H9 (cell line): Measurements from ENCODE around the gene PISD. TPM values are rescaled to one million over a fixed set of nuclear protein-coding genes. Genes with fewer than 3 reads are reported as not detected.

Experiments used
- DNase-seq: peaks from one replicate; pipeline ENCODE4 v3.0.0-alpha.2; 2017
- H2AFZ ChIP-seq: one replicate; pipeline ENCODE4 v1.6.1; 2013; ENCODE audit warnings: mild to moderate bottlenecking, low read length, control low read depth, moderate library complexity
- H2AK5ac ChIP-seq: 2 replicates; pipeline ENCODE4 v1.6.1; 2013; ENCODE audit warnings: low read length, control low read depth, mixed read lengths; ENCODE audit not compliant: insufficient read length
- H2BK120ac ChIP-seq: one replicate; pipeline ENCODE4 v1.6.1; 2013; ENCODE audit warnings: low read depth, mild to moderate bottlenecking, low read length, control low read depth, inconsistent platforms; ENCODE audit not compliant: poor library complexity, severe bottlenecking
- H2BK12ac ChIP-seq: 2 replicates; pipeline ENCODE4 v1.6.1; 2013; ENCODE audit warnings: low read length, control low read depth, mixed read lengths, low read depth; ENCODE audit not compliant: insufficient read length
- H2BK15ac ChIP-seq: 2 replicates; pipeline ENCODE4 v1.6.1; 2013; ENCODE audit warnings: low read depth, low read length, control low read depth
- H2BK20ac ChIP-seq: one replicate; pipeline ENCODE4 v1.6.1; 2013; ENCODE audit warnings: low read depth, mild to moderate bottlenecking, low read length, control low read depth, inconsistent platforms; ENCODE audit not compliant: poor library complexity, severe bottlenecking
- H2BK5ac ChIP-seq: 2 replicates; pipeline ENCODE4 v1.6.1; 2013; ENCODE audit warnings: low read length, control low read depth, mixed read lengths; ENCODE audit not compliant: insufficient read length
- H3K14ac ChIP-seq: 2 replicates; pipeline ENCODE4 v1.6.1; 2013; ENCODE audit warnings: low read length, control low read depth; ENCODE audit not compliant: insufficient read depth
- H3K18ac ChIP-seq: 2 replicates; pipeline ENCODE4 v1.6.1; 2013; ENCODE audit warnings: low read depth, mild to moderate bottlenecking, mixed read lengths, low read length, control low read depth; ENCODE audit not compliant: insufficient read length
- H3K23ac ChIP-seq: 2 replicates; pipeline ENCODE4 v1.6.1; 2013; ENCODE audit warnings: low read length, control low read depth, mixed read lengths, low read depth; ENCODE audit not compliant: insufficient read length
- H3K23me2 ChIP-seq: 2 replicates; pipeline ENCODE4 v1.6.1; 2013; ENCODE audit warnings: low read depth, mild to moderate bottlenecking, mixed read lengths, low read length, control low read depth; ENCODE audit not compliant: insufficient read length, poor library complexity, severe bottlenecking
- H3K27ac ChIP-seq: 2 replicates; pipeline ENCODE4 v1.5.1; 2013; ENCODE audit warnings: low read length, control low read depth, mixed read lengths, low read depth; ENCODE audit not compliant: insufficient read length
- H3K27me3 ChIP-seq: 2 replicates; pipeline ENCODE4 v1.6.1; 2013; ENCODE audit warnings: low read length, control low read depth, inconsistent platforms; ENCODE audit not compliant: insufficient read depth
- H3K4ac ChIP-seq: 2 replicates; pipeline ENCODE4 v1.6.1; 2013; ENCODE audit warnings: low read depth, mild to moderate bottlenecking, control low read depth, inconsistent platforms, low read length, moderate library complexity
- H3K4me1 ChIP-seq: 2 replicates; pipeline ENCODE4 v1.6.1; 2013; ENCODE audit warnings: low read length, control low read depth, inconsistent platforms; ENCODE audit not compliant: insufficient read depth
- H3K4me2 ChIP-seq: 2 replicates; pipeline ENCODE4 v1.6.1; 2013; ENCODE audit warnings: low read length, control low read depth, mixed read lengths; ENCODE audit not compliant: insufficient read length, insufficient read depth
- H3K56ac ChIP-seq: 2 replicates; pipeline ENCODE4 v1.6.1; 2013; ENCODE audit warnings: low read depth, mild to moderate bottlenecking, mixed read lengths, low read length, control low read depth; ENCODE audit not compliant: insufficient read length
- H3K79me1 ChIP-seq: 2 replicates; pipeline ENCODE4 v1.6.1; 2013; ENCODE audit warnings: low read depth, mild to moderate bottlenecking, moderate library complexity, low read length, control low read depth, inconsistent platforms; ENCODE audit not compliant: insufficient read depth, poor library complexity, severe bottlenecking
- H3K79me2 ChIP-seq: 2 replicates; pipeline ENCODE4 v1.6.1; 2013; ENCODE audit warnings: low read length, control low read depth, inconsistent platforms; ENCODE audit not compliant: insufficient read depth
- H3K9ac ChIP-seq: 2 replicates; pipeline ENCODE4 v1.6.1; 2013; ENCODE audit warnings: low read length, control low read depth, mixed read lengths; ENCODE audit not compliant: insufficient read length; ENCODE audit errors: extremely low read depth
- H3K9me3 ChIP-seq: one replicate; pipeline ENCODE4 v1.6.1; 2013; ENCODE audit warnings: low read depth, low read length, inconsistent platforms; ENCODE audit not compliant: control insufficient read depth
- H3T11ph ChIP-seq: one replicate; pipeline ENCODE4 v1.6.1; 2013; ENCODE audit warnings: mild to moderate bottlenecking, low read length, control low read depth, inconsistent platforms
- H4K20me1 ChIP-seq: one replicate; pipeline ENCODE4 v1.6.1; 2013; ENCODE audit not compliant: control insufficient read depth, insufficient read length, insufficient read depth
- H4K5ac ChIP-seq: 2 replicates; pipeline ENCODE4 v1.6.1; 2013; ENCODE audit warnings: low read depth, mild to moderate bottlenecking, mixed read lengths, low read length, control low read depth; ENCODE audit not compliant: insufficient read length
- H4K8ac ChIP-seq: replicated peaks from 2 replicates; pipeline ENCODE4 v1.6.1; 2013; ENCODE audit warnings: low read length, control low read depth, mixed read lengths, low read depth; ENCODE audit not compliant: insufficient read length
- H4K91ac ChIP-seq: 2 replicates; pipeline ENCODE4 v1.6.1; 2013; ENCODE audit warnings: low read depth, mild to moderate bottlenecking, moderate library complexity, mixed read lengths, low read length, control low read depth; ENCODE audit not compliant: insufficient read length
- H3K27ac Mint-ChIP-seq, 3 experiments: 2 replicates in 2 of 3; 3 replicates in 1 of 3; pipeline ENCODE4 v1.8.0; 2020 to 2021; ENCODE audit warnings: mixed read lengths in 3 of 3, mild to moderate bottlenecking in 1 of 3, moderate library complexity in 1 of 3
- H3K27me3 Mint-ChIP-seq: 2 replicates; pipeline ENCODE4 v1.8.0; 2021; ENCODE audit warnings: low read depth, mild to moderate bottlenecking, moderate library complexity, mixed read lengths
- H3K36me3 Mint-ChIP-seq, 3 experiments: 2 replicates in 2 of 3; 3 replicates in 1 of 3; pipeline ENCODE4 v1.8.0; 2020 to 2021; ENCODE audit warnings: low read depth in 3 of 3, mixed read lengths in 3 of 3; ENCODE audit not compliant: insufficient read depth in 1 of 3
- H3K4me1 Mint-ChIP-seq, 2 experiments: 2 replicates each; pipeline ENCODE4 v1.8.0; 2020; ENCODE audit warnings: mixed read lengths in 2 of 2
- H3K4me3 Mint-ChIP-seq, 2 experiments: 2 replicates in 1 of 2; 3 replicates in 1 of 2; pipeline ENCODE4 v1.8.0; 2020 to 2021; ENCODE audit warnings: mild to moderate bottlenecking in 2 of 2, mixed read lengths in 2 of 2, moderate library complexity in 1 of 2
- H3K9me3 Mint-ChIP-seq, 2 experiments: 2 replicates in 1 of 2; 3 replicates in 1 of 2; pipeline ENCODE4 v1.8.0; 2020; ENCODE audit warnings: mild to moderate bottlenecking in 2 of 2, mixed read lengths in 2 of 2, moderate library complexity in 1 of 2
- CTCF ChIP-seq: fragments of 200-600 bp; sonication (generic); conservative IDR thresholded peaks from 3 replicates; pipeline ENCODE4 v1.8.0; 2021; ENCODE audit warnings: antibody characterized with exemption, mild to moderate bottlenecking
- WGBS: extraction: QIAGEN DNeasy Blood & Tissue Kit; methylation state at CpG from one replicate; pipeline ENCODE4 v1.1.7; 2013; ENCODE audit warnings: missing lambda C conversion rate, low lambda C conversion rate, mixed read lengths; ENCODE audit not compliant: insufficient read length; ENCODE audit errors: extremely low coverage; 5-methylcytosine and 5-hydroxymethylcytosine counted together
- total RNA-seq: library from RNA; stranded (reverse); gene quantifications from 2 replicates; pipeline ENCODE4 v1.2.1, GENCODE V29; 2021

PISD gene
- total RNA-seq, 1 experiment from 2014 or later, result 62.0 TPM

DNA sequence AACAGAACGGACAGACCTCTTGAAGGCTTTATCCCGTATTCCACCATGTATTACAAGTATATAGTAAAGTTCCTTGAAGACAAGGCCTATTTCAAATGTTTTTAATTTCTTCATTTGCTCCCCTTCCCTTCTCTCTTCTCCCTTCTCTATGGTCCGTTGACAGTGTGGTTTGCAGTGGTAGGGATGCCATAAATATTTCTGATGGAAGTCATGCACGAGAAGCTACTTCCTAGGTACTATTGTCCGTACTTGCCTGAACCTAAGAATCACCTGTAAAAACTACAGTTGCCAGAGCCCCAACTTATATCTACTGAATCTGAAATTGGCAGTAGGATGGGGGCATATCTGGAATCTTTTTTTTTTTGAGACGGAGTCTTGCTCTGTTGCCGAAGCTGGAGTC lies 2.8 kb downstream of the PISD start:
- Histone ChIP-seq H3K9ac (no peak overlapping the region), H3K4ac (no peak overlapping the region), H2AK5ac (no peak overlapping the region), H3K4me1 (no peaks in the 10 kb centered on the region), H3K79me2 (peaks cover 28% of the 10 kb centered on the region; the same call in 1 of the 2 replicates), H3K23ac (no peak overlapping the region), H3K9me3 (no peaks in the 10 kb centered on the region), H3K4me2 (no peak overlapping the region), H3K18ac (no peak overlapping the region), H2BK12ac (no peak overlapping the region), H2AFZ (no peak overlapping the region), H4K5ac (no peak overlapping the region), H4K91ac (no peak overlapping the region), H4K20me1 (no peaks in the 10 kb centered on the region), H2BK15ac (no peak overlapping the region), H3K79me1 (peaks cover 11% of the 10 kb centered on the region), H2BK5ac (no peak overlapping the region), H3K27me3 (no peaks in the 10 kb centered on the region), H3K23me2 (peaks cover 3% of the 10 kb centered on the region), H3T11ph (no peak overlapping the region), H3K27ac (no peak overlapping the region), H2BK120ac (no peak overlapping the region), H3K56ac (no peak overlapping the region), H3K14ac (no peak overlapping the region), H2BK20ac (no peak overlapping the region), H4K8ac (no peak overlapping the region)
- no CpG with 5 or more reads among the region's 7 CpGs for WGBS
- Mint-ChIP-seq H3K4me1 (peaks cover 11 to 14% of the 10 kb centered on the region in 2 experiments), H3K9me3 (no peaks in the 10 kb centered on the region), H3K4me3 (no peak overlapping the region), H3K27me3 (no peaks in the 10 kb centered on the region), H3K36me3 (no peaks in the 10 kb centered on the region; a peak in 1 of 7 replicates), H3K27ac (no peak overlapping the region)
- DNase-seq, result no peak
- no peak for TF ChIP-seq CTCF
